HG03521 (cell line): Measurements from ENCODE around the gene CKLF.

ENCODE experiments used
- ATAC-seq: cut with Tn5 transposase; IDR thresholded peaks from one replicate; pipeline ENCODE4 v1.9.1; 2021; ENCODE audit warnings: mild to moderate bottlenecking, moderate library complexity; ENCODE audit not compliant: unreplicated experiment

Gene CKLF

DNA sequence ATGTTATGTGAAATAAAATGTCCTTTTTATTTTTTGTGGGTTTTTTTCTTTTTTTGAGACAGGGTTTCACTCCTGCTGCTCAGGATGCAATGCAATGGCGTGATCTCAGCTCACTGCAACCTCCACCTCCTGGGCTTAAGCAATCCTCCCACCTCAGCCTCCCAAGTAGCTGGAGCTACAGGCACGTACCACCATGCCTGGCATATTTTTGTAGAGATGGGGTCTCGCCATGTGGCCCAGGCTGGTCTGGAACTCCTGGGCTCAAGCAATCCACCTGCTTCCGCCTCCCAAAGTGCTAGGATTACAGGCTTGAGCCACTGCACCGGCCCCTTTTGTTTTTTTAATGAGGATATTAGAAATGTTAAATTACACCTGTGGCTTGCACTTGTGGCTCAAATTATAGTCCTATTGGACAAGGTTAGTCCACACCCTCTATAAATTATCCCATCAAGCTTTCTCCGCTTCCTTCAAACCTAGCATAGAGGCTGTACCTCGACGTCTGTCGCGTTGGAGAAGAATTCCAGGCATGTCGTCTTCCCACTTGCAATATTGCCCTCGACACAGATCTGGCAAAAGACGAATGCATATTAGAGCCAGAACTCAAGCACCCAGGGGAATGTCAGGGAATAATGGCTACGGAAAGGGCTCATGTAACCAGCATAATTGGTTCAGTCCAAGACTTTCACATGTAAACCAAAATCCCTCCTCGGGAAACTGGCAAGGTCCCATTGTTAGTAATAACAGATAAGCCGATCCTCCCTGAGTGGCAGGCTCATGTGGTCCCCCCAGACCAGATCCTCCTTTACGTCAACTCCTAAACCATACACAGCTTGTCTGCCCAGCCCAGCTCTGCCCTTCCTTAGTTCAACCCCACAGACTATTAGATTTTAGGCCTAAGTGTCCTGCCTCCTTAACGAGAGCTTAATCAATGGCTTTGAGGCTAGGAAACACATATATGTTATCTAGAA lies 10.7 kb upstream of the CKLF start:
- ATAC-seq = no peak

DNA sequence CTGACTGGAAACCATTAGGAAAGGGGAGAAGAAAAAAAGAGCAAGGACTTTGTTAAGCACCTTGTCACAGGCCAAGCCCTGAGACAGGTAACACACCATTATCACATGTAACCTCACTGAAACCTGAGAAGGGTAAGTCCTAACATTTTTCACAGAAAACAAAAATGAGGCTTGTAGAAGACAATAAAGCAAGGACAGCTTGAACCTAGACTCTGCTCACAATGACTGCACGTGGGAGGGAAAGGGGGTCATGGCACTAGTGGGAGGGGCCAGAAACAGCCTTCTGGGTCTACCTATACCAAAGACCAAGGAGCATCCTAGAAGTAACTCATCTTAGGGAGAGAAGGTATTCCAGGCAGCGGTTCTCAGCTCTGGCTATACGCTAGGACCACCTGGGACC lies 10.0 kb upstream of the CKLF start:
- ATAC-seq = no peak

- ATAC-seq = no peak
These were observed 8.8 kb upstream of the CKLF start for GRCh38 chr16:66543541-66543940.

GRCh38 chr16:66544016-66544757 lies 8.2 kb upstream of the CKLF start:
- ATAC-seq = no peak

- ATAC-seq = no peak
These were observed 5.0 kb upstream of the CKLF start for GRCh38 chr16:66547101-66547989.

DNA sequence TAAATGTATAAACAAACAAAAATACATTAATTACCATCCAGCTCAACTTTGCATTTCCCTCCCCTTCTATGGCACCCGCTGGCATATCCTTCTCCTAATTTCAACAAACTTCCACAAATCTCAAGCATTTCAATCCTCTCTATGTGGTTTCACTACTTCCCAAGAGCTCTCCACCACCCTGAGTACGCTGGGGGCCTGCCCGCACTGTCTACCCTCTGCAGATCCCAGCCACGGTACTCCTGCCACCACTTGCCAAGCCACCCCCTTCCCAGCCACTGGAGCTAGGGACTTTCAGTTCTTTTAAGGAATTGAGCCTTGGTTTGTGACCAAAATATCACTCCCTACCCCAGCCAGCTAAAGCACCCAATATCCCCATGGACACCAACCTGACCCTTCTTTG lies 4.3 kb upstream of the CKLF start:
- no peak for ATAC-seq

GRCh38 chr16:66548868-66549267 lies 3.5 kb upstream of the CKLF start:
- no peak for ATAC-seq

GRCh38 chr16:66549284-66550131 lies 2.9 kb upstream of the CKLF start, which contains the start of gene TK2:
Gene TK2 (minus strand): TSS chr16:66550122. CDS start chr16:66550061, 61 bp downstream.
- ATAC-seq = no peak

GRCh38 chr16:66551348-66551759 lies 1.0 kb upstream of the CKLF start:
- ATAC-seq = no peak

- ATAC-seq = no peak
These were observed 539 bp upstream of the CKLF start for GRCh38 chr16:66551788-66552285.

DNA sequence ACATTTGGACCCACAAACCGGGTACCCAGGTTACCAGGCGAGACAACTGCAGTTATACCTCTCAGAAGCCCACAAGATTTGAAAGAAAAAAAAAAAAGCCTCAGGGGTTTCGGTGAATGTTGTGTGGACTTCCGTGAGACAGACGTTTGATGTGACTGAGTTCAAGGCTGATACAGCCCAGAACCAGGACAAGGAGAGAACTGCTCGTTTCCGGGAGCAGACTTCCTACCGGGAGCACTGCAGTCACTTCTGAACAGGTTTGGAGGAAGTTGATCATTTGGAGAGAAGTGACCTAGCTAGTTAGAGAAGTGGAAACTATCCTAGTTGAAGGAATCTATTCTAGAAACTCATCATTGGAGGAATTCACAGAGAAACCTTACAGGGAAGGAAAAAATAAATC lies 847 bp downstream of the CKLF start:
- ATAC-seq = no peak

- no peak for ATAC-seq
These were observed 1.6 kb downstream of the CKLF start for GRCh38 chr16:66554021-66554420.

DNA sequence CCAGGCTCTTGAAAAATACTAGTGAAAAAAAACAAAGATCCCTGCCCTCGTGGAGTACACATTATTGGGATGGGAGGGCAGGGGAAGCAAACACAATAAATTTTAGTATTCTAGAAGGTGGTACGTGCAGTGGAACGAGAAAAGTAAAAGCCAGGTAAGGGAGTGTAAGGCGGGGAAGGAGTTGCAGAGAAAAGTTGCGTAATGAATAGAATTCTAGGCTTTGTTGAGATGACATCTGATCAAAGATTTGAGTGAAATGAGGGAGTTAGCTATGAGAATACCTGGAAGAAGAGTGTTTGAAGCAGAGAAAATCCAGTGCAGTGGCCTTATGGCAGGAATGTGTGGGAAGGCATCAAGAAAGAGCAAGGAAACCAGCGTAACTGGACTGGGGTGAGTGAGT lies 2.1 kb downstream of the CKLF start:
- no peak for ATAC-seq

DNA sequence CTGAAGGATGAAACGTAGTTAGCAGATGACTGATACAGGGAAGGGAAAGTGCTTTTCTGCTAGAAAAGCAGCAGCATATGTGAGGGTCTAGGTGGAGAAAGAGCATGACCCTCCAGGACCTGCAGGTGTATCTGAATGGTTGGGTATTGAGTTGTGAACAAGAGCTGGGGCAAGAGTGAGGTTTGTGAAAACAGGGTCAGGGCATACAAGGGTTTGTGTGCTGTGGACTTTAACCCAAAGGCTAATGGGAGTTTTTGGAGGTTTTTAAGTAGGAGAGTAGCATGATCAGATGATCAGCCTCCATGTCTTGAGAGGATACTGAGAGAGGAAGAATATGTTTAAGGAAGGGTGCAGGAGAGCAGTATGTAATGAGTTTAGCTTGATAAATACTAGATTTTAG lies 7.7 kb downstream of the CKLF start:
- ATAC-seq = no peak

GRCh38 chr16:66561381-66562080 lies 9.2 kb downstream of the CKLF start:
- no peak for ATAC-seq

DNA sequence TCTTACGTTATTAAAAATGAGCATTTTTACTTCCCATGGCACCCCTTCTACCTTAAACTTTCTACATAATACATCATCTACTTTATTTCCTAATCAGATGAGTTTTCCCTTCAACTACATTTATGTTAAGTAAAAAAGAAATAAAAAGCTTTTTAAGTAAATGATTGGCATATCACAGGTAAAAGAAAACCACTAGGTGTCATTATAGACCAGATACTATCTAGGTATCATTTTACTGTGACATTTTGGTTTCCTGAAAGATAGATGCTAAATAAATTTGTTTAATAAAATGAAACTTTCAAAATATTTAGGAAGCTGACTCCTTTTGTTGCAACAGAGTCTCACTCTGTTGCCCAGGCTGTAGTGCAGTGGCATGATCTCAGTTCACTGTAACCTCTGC lies 10.0 kb downstream of the CKLF start:
- ATAC-seq = no peak

- no peak for ATAC-seq
These were observed 10.6 kb downstream of the CKLF start for GRCh38 chr16:66562986-66563385.

- ATAC-seq = no peak
These were observed 11.4 kb downstream of the CKLF start for GRCh38 chr16:66563574-66564334.
